Naive thymus-derived CD4-positive, alpha-beta T cell (primary cell): ENCODE data around the gene DPY19L2. TPM values are rescaled to one million over a fixed set of nuclear protein-coding genes. Genes with fewer than 3 reads are reported as not detected.
"Not testable (repeated sequence)": the region's sequence is repeated elsewhere in the genome, so short reads cannot be mapped to it uniquely, and the experiment has no call there.

Experiments used
- ATAC-seq: fragments of 150-1000 bp; cut with Tn5 transposase; 2 replicates; pipeline ENCODE4 v1.10.0; 2021; ENCODE audit warnings: mild to moderate bottlenecking, moderate library complexity
- CTCF ChIA-PET: fragments of 350-600 bp; sonication (Branson Sonifier 250); formaldehyde crosslinking; loops from one replicate; lab custom pipeline; 2021; ENCODE audit warnings: antibody characterized with exemption; lab: Charles Lee
- POLR2A ChIA-PET: fragments of 350-600 bp; sonication (Branson Sonifier 250); formaldehyde crosslinking; loops from one replicate; lab custom pipeline; 2021; ENCODE audit warnings: antibody characterized with exemption, inconsistent platforms; lab: Charles Lee
- DNase-seq, 9 donors: peaks; one replicate each; pipeline versions ENCODE4 v3.0.0 to v3.0.0-alpha.2; 2020 to 2022; ENCODE audit warnings: mixed read lengths in 1 of 9
- H3K27ac ChIP-seq: one replicate; pipeline ENCODE4 v1.7.0; 2013; ENCODE audit warnings: mild to moderate bottlenecking, low read depth, low read length, moderate library complexity
- H3K27me3 ChIP-seq, 2 donors: one replicate each; pipeline ENCODE4 v1.7.0; 2013; ENCODE audit warnings: low read length in 2 of 2, mild to moderate bottlenecking in 2 of 2, moderate library complexity in 2 of 2; ENCODE audit not compliant: control insufficient read depth in 2 of 2, insufficient read depth in 2 of 2
- H3K36me3 ChIP-seq, 3 experiments: 1 replicate in 2 of 3; 2 replicates in 1 of 3; pipeline ENCODE4 v1.7.0; 2013; ENCODE audit warnings: low read length in 3 of 3, mild to moderate bottlenecking in 3 of 3, moderate library complexity in 1 of 3; ENCODE audit not compliant: insufficient read depth in 3 of 3, control insufficient read depth in 2 of 3
- H3K4me1 ChIP-seq, 2 donors: one replicate each; pipeline ENCODE4 v1.7.0; 2013; ENCODE audit warnings: low read length in 2 of 2, mild to moderate bottlenecking in 2 of 2, moderate library complexity in 1 of 2; ENCODE audit not compliant: control insufficient read depth in 2 of 2, insufficient read depth in 2 of 2
- H3K4me3 ChIP-seq: 2 replicates; pipeline ENCODE4 v1.7.0; 2013; ENCODE audit warnings: mild to moderate bottlenecking, low read length
- H3K9me3 ChIP-seq, 3 experiments: 1 replicate in 2 of 3; 2 replicates in 1 of 3; pipeline ENCODE4 v1.7.0; 2013; ENCODE audit warnings: low read length in 3 of 3; ENCODE audit not compliant: control insufficient read depth in 2 of 3
- H3K27ac Mint-ChIP-seq, 9 donors: one replicate each; pipeline ENCODE4 v1.8.0; 2020 to 2022; ENCODE audit warnings: mixed read lengths in 9 of 9, mild to moderate bottlenecking in 8 of 9, moderate library complexity in 5 of 9, inconsistent platforms in 2 of 9
- H3K27me3 Mint-ChIP-seq, 5 donors: one replicate each; pipeline ENCODE4 v1.8.0; 2021 to 2022; ENCODE audit warnings: mixed read lengths in 5 of 5, mild to moderate bottlenecking in 1 of 5
- H3K36me3 Mint-ChIP-seq, 5 donors: one replicate each; pipeline ENCODE4 v1.8.0; 2020 to 2022; ENCODE audit warnings: mixed read lengths in 5 of 5, mild to moderate bottlenecking in 3 of 5, inconsistent platforms in 1 of 5
- H3K4me1 Mint-ChIP-seq, 7 donors: one replicate each; pipeline ENCODE4 v1.8.0; 2020 to 2022; ENCODE audit warnings: mixed read lengths in 7 of 7, mild to moderate bottlenecking in 3 of 7, inconsistent platforms in 1 of 7
- H3K4me3 Mint-ChIP-seq, 10 donors: one replicate each; pipeline ENCODE4 v1.8.0; 2020 to 2022; ENCODE audit warnings: mild to moderate bottlenecking in 10 of 10, mixed read lengths in 10 of 10, moderate library complexity in 6 of 10, inconsistent platforms in 2 of 10
- H3K9me3 Mint-ChIP-seq, 11 donors: one replicate each; pipeline ENCODE4 v1.8.0; 2020 to 2022; ENCODE audit warnings: mixed read lengths in 11 of 11, mild to moderate bottlenecking in 4 of 11, inconsistent platforms in 1 of 11, moderate library complexity in 1 of 11
- intact Hi-C, 2 donors: fragments of 100-400 bp; cut with micrococcal nuclease; formaldehyde crosslinking; loops; one replicate each; pipeline ENCODE4 v1.15.1; 2023
- polyA plus RNA-seq, 2 donors: library from polyadenylated mRNA; unstranded; fragments of 300-500 nt; fragmentation: Illumina TruSeq; gene quantifications; one replicate each; pipeline ENCODE4 v1.2.3, GENCODE V29; 2021
- total RNA-seq, 6 experiments: library from RNA in 5 of 6; stranded (reverse) in 5 of 6; gene quantifications; 1 replicate in 5 of 6; 2 replicates in 1 of 6; pipeline ENCODE4 v1.2.3 and lab custom pipeline; 2021 to 2026

The DPY19L2 gene
- total and polyA plus RNA-seq, 7 experiments from 2014 or later, result 0.28 to 3.1 (median 1.0) TPM; not detected in 1

DNA sequence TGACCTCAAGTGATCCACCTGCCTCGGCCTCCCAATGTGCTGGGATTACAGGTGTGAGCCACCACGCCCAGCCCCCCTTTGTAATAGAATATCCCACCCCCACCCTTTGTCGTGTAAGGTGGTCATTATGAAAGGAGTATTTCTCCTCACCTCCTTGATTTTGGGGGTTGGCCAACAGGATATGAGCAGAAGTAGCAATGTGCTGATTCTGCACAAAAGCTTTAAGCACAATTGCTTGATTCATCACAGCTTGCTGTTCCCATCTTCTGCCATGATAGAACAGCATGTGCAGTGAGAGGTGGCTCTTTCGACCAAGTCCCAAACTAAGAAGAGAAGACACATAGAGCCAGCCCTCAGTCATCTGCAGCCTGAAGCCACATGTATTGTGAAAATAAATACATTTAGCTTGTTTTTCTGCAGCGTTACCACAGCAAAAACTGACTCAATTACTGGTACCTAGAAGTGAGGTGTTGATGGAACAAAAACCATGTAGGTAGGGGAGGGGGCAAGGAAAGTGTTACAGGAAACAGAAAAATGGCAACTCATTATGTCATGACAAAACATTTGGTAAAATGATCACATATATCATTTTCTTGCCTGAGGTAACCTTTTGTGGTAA is 122.9 kb downstream of the DPY19L2 start:
- H3K4me3 Mint-ChIP-seq, ATAC-seq, H3K4me3 ChIP-seq, H3K27me3 Mint-ChIP-seq, H3K27ac Mint-ChIP-seq, H3K27ac ChIP-seq, H3K27me3 ChIP-seq, CTCF ChIA-PET, DNase-seq, H3K9me3 ChIP-seq, H3K36me3 ChIP-seq, intact Hi-C loops, H3K9me3 Mint-ChIP-seq, POLR2A ChIA-PET, H3K36me3 Mint-ChIP-seq, H3K4me1 ChIP-seq, H3K4me1 Mint-ChIP-seq: not testable (repeated sequence)

DNA sequence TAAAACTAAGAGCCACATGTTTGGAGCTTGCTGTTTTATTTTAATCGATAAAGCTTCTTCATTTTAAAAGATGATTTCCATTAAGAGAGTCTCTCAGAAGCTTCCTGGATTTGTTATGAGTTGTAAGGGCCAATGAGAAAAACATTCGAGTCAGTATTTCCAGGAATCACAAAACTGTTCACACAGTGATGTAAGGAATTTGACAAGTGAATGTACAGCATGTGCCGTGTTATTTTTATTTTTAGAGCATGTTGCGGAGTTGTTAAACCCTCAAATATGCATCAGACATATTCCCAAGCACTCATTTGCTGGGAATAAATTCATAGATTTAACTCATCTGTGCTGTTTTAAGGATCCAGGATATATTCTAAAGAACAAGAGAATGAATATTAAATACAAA is 129.6 kb downstream of the DPY19L2 start:
- H3K4me3 Mint-ChIP-seq, intact Hi-C loops, DNase-seq, H3K9me3 Mint-ChIP-seq, H3K27ac ChIP-seq, H3K36me3 ChIP-seq, H3K4me1 Mint-ChIP-seq, H3K9me3 ChIP-seq, H3K27me3 Mint-ChIP-seq, H3K4me1 ChIP-seq, H3K27me3 ChIP-seq, H3K4me3 ChIP-seq, H3K36me3 Mint-ChIP-seq, POLR2A ChIA-PET, H3K27ac Mint-ChIP-seq, ATAC-seq, CTCF ChIA-PET: not testable (repeated sequence)

DNA sequence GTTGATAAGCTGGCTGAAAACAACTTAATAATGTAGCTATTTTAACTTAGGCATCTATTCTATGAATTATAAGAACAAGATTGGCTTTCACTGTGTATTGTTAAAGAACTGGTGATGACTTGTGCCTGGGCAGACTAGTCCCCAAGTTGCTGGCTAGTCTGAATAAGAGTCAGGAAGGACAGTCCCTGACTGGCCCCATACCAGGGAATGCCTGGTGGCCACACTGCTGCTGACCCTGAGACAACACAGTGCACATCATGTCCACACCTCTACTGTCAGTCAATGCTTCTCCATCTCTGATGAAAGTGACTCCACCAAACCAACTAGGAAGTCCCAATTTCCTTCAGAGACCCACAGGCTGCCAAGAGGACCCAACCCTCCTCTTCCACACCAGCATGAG is 130.5 kb downstream of the DPY19L2 start:
- H3K4me3 ChIP-seq, H3K27me3 Mint-ChIP-seq, H3K4me1 ChIP-seq, H3K4me1 Mint-ChIP-seq, ATAC-seq, H3K9me3 Mint-ChIP-seq, H3K27me3 ChIP-seq, POLR2A ChIA-PET, DNase-seq, H3K36me3 Mint-ChIP-seq, H3K4me3 Mint-ChIP-seq, H3K27ac ChIP-seq, H3K36me3 ChIP-seq, H3K9me3 ChIP-seq, H3K27ac Mint-ChIP-seq, CTCF ChIA-PET, intact Hi-C loops: not testable (repeated sequence)

DNA sequence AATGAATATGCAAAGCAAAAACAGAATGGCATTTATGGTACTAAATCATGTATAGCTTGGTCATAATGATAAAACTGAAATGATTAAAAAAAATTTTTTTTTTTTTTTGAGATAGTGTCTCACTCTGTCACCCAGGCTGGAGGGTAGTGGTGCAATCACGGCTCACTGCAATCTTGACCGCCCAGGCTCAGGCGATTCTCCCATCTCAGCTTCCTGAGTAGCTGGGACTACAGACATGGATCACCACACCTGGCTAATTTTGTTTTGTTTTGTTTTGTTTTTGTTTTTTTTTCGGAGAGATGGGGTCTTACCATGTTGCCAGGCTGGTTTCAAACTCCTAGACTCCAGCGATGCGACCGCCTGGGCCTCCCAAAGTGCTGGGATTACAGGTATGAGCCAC is 138.7 kb downstream of the DPY19L2 start:
- CTCF ChIA-PET, H3K4me1 ChIP-seq, H3K4me3 ChIP-seq, DNase-seq, H3K4me1 Mint-ChIP-seq, H3K36me3 Mint-ChIP-seq, H3K9me3 Mint-ChIP-seq, H3K27ac ChIP-seq, ATAC-seq, H3K9me3 ChIP-seq, POLR2A ChIA-PET, H3K27me3 ChIP-seq, H3K27ac Mint-ChIP-seq, H3K36me3 ChIP-seq, H3K27me3 Mint-ChIP-seq, H3K4me3 Mint-ChIP-seq, intact Hi-C loops: not testable (repeated sequence)

DNA sequence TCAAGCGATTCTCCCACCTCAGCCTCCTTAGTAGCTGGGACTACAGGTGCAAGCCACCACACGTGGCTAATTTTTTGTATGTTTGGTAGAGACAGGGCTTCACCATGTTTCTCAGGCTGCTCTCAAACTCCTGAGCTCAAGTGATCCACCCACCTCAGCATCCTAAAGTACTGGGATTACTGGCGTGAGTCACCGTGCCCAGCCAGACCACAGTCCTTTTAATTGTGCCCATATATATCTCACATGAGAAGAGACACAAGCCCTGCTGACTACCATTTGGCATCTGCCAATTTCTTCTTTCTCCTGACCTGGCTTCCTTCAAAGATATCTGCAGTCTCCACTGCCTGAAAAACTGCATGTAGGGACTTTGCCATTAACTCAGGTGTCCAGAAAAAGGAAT is 142.5 kb downstream of the DPY19L2 start:
- no peaks in the 10 kb centered on the region for H3K27me3 ChIP-seq
- ChIA-PET CTCF (no interaction called here), POLR2A (no interaction called here)
- no peaks in the 10 kb centered on the region for H3K9me3 ChIP-seq
- H3K27ac ChIP-seq, result no peak overlapping the region
- H3K36me3 ChIP-seq, result no peaks in the 10 kb centered on the region
- Mint-ChIP-seq H3K36me3 (no peaks in the 10 kb centered on the region), H3K27ac (no peak overlapping the region), H3K27me3 (no peaks in the 10 kb centered on the region), H3K4me3 (no peak overlapping the region), H3K4me1 (no peaks in the 10 kb centered on the region), H3K9me3 (peaks cover 0 to 10% (median 0%) of the 10 kb centered on the region in 11 donors)
- no peak for ATAC-seq
- no peaks in the 10 kb centered on the region for H3K4me1 ChIP-seq
- no peak overlapping the region for H3K4me3 ChIP-seq
- no peak for DNase-seq
- intact Hi-C loops, result no loop called here

DNA sequence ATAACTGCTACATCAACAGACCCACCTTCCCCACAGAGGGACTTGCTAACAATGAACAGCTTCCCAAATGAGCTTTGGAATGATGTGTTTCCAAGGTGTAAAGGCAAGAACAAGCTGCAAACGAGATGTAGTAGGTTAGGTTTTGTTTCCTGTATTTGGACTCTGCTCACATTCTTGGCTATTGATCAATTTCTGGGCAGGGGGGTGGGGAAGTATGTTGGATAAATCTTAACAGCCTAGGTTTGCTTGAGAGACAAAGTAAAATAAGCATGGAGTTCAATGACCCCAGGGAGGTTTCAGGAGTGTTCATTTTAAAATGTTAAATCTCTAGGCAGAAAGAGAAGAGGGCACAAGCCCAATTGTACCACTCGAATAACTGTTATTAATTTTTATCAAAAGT is 146.6 kb downstream of the DPY19L2 start:
- H3K4me3 ChIP-seq, result no peak overlapping the region
- no peak overlapping the region for H3K4me3 Mint-ChIP-seq
- ATAC-seq (no peak), DNase-seq (no peak)
- no peak overlapping the region for H3K27ac Mint-ChIP-seq
- no peaks in the 10 kb centered on the region for H3K27me3 ChIP-seq
- no peaks in the 10 kb centered on the region for H3K36me3 Mint-ChIP-seq
- ChIA-PET POLR2A (no interaction called here), CTCF (no interaction called here)
- intact Hi-C loops, result no loop called here
- no peak overlapping the region for H3K27ac ChIP-seq
- no peaks in the 10 kb centered on the region for H3K4me1 Mint-ChIP-seq
- H3K9me3 Mint-ChIP-seq, result peaks cover 0 to 3% (median 0%) of the 10 kb centered on the region in 11 donors
- H3K36me3 ChIP-seq, result no peaks in the 10 kb centered on the region
- no peaks in the 10 kb centered on the region for H3K9me3 ChIP-seq
- H3K27me3 Mint-ChIP-seq, result no peaks in the 10 kb centered on the region
- no peaks in the 10 kb centered on the region for H3K4me1 ChIP-seq
